Spleen (tissue), 7 donors: Measurements from ENCODE around the gene NPBWR2.

ENCODE experiments used
- POLR2A ChIP-seq, 3 donors: fragments of 450-650 bp; IDR thresholded peaks; one replicate each; pipeline ENCODE4 v1.5.1; 2017; ENCODE audit warnings: antibody characterized with exemption in 3 of 3, mild to moderate bottlenecking in 1 of 3
- TF ChIP-seq, protein P1 (sequence below), 11 experiments: fragments of 200-600 bp in 7 of 11; fragments of 450-650 bp in 4 of 11; sonication (generic) in 4 of 11; IDR thresholded peaks in 8 of 11; conservative IDR thresholded peaks in 3 of 11; 1 replicate in 7 of 11; 2 replicates in 4 of 11; pipeline versions ENCODE4 v1.4.0 to v1.8.0; 2016 to 2021; ENCODE audit warnings: antibody characterized with exemption in 11 of 11, inconsistent platforms in 4 of 11, mild to moderate bottlenecking in 1 of 11
- donor health status: DM: no; HTN: no; CAD: no; lungs with moderate emphysema.
- donor health status: DM: no; HTN: no; CAD: no.
- donor health status: DM: no; HTN: no; CAD: no.

DNA sequence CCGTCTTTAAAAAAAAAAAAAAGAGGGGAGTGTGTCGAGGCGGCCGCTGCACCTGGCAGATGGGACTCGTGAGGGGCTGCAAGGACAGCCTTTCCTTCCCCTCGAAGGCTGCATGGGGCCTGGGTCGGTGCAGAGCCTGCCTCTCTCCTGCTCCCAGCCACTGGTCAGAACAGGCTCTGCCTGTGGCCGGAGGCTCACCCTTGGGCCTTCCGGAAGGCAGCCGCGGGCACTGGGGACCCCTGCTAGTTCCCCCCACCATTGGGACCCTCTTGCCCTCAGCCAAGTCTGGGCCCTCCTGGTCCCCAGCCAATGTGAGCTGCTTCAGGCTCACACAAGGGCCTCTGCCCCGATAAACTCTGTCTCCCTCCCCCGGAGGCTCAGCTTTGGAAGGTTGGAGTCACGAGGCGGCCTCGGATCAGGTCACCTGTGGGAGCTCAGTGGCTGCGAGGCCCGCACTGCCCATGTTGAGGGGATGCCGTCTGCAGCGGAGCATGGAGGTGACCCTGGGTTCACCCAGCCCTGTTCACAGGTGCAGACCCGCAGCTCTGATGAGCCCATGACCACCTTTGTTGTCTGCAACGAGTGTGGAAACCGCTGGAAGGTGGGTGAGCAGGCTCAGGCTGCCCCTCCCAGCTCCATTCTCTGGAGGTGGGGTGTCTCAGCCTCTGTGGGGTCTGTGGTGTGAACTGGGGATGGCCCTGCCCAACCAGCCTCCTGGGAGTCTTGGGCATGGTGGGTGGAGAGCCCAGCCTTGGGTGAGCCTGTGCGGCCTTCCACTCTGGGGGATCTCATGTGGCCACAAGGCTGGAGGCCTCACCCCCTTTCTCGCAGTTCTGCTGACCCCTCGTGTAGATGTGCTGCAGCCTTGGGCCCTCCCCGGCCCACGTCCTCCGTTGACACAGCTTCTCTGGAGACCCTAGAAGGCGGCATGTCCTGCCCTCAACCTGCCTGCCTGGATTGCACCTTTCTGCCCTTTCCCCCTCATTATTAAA, 35.7 kb downstream of the NPBWR2 start:
- TF ChIP-seq POLR2A (IDR thresholded peaks at IDR 0.05) = no peak
- TF ChIP-seq, protein P1, sequence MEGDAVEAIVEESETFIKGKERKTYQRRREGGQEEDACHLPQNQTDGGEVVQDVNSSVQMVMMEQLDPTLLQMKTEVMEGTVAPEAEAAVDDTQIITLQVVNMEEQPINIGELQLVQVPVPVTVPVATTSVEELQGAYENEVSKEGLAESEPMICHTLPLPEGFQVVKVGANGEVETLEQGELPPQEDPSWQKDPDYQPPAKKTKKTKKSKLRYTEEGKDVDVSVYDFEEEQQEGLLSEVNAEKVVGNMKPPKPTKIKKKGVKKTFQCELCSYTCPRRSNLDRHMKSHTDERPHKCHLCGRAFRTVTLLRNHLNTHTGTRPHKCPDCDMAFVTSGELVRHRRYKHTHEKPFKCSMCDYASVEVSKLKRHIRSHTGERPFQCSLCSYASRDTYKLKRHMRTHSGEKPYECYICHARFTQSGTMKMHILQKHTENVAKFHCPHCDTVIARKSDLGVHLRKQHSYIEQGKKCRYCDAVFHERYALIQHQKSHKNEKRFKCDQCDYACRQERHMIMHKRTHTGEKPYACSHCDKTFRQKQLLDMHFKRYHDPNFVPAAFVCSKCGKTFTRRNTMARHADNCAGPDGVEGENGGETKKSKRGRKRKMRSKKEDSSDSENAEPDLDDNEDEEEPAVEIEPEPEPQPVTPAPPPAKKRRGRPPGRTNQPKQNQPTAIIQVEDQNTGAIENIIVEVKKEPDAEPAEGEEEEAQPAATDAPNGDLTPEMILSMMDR (IDR thresholded peaks at IDR 0.05 in 8 of 11, conservative IDR thresholded peaks at IDR 0.05 in 3 of 11) = no peak
